GM18861 (cell line): ENCODE measurements around the gene NUTM2B.
"Not testable (repeated sequence)": the region's sequence is repeated elsewhere in the genome, so short reads cannot be mapped to it uniquely, and the experiment has no call there.

Source experiments
- ATAC-seq: cut with Tn5 transposase; IDR thresholded peaks from one replicate; pipeline ENCODE4 v1.9.1; 2021; ENCODE audit not compliant: unreplicated experiment

Gene NUTM2B

DNA sequence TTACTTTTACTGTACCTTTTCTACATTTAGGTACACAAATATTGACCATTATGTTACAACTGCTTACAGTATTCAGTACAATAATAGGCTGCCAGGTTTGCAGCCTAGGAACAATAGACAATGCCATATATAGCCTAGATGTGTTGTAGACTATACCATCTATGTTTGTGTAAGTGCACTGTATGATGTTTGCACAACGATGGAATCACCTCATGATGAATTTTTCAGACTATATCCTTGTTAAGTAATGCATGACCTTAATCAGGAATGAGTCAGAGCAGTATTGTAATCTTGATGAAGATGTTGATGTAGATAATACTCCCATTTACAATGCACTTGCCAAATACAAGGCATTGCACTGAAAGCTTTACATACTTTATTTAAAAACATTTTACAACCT, 23.6 kb downstream of the NUTM2B start:
- ATAC-seq: not testable (repeated sequence)

DNA sequence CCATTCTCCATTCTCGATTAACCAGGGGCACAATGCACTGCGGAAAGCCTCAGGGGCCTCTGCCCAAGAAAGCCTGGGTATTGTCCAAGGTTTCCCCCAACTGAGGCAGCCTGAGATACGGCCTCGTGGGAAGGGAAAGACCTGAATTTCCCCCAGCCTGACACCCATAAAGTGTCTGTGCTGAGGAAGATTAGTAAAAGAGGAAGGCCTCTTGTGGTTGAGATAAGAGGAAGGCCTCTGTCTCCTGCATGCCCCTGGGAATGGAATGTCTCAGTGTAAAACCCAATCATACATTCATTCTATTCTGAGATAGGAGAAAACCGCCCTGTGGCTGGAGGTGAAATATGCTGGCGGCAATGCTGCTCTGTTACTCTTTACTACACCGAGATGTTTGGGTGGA, 41.8 kb downstream of the NUTM2B start:
- not testable (repeated sequence) for ATAC-seq

DNA sequence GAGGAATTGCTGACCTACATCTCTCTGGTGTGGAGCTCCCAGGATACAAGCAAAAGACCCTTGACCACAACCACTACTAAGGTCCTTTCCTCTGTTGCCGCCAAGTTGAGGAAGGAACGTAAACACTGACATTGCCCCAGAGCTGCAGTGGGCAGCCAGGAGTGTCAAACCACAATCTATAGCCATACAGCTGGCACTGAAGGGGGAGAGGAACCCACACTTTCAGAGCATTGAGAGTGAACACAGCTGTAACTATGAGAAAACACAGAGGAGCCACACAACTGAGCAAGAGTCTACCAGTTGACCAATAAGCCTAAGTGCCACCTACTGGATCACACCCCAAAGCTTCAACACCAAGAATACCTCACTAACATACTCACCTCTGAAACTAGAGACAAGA, 45.5 kb downstream of the NUTM2B start:
- not testable (repeated sequence) for ATAC-seq

- ATAC-seq: not testable (repeated sequence)
These were observed 50.6 kb downstream of the NUTM2B start for GRCh38 chr10:79753601-79754000.

DNA sequence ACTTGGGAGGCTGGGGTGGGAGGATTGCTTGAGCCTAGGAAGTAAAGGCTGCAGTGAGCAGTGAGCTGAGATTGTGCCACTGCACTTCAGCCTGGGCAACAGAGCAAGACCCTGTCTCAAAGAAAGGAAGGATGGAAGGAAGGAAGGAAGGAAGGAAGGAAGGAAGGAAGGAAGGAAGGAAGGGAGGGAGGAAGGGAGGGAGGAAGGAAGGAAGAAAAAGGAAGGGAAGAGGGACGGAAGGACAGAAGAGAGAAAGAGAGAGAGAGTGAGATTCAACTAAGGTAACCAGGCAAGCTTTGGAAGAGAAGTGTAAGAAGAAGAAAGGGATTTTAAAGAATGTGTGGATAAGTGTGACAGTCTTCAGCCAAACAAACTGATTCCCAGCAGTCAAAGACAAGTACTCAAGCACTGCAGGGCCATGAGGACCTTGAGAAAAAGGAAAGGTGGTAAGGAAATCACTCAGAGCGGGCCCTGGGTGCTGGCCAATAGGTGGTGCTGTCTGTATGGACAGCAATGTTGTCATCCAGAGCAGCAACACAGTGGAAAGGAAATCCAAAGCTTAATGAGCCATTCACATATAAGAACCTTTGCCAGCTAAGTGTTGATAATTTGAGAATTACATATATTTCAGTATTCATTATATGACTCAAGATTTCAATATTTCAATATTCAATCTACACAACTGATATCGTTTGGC, 55.4 kb downstream of the NUTM2B start:
- not testable (repeated sequence) for ATAC-seq
